H9 (cell line): ENCODE results near the gene PODXL2. TPM values are rescaled to one million over a fixed set of nuclear protein-coding genes. Genes with fewer than 3 reads are reported as not detected.

Source experiments
- DNase-seq: peaks from one replicate; pipeline ENCODE4 v3.0.0-alpha.2; 2017
- H2AFZ ChIP-seq: one replicate; pipeline ENCODE4 v1.6.1; 2013; ENCODE audit warnings: mild to moderate bottlenecking, low read length, control low read depth, moderate library complexity
- H2AK5ac ChIP-seq: 2 replicates; pipeline ENCODE4 v1.6.1; 2013; ENCODE audit warnings: low read length, control low read depth, mixed read lengths; ENCODE audit not compliant: insufficient read length
- H2BK120ac ChIP-seq: one replicate; pipeline ENCODE4 v1.6.1; 2013; ENCODE audit warnings: low read depth, mild to moderate bottlenecking, low read length, control low read depth, inconsistent platforms; ENCODE audit not compliant: poor library complexity, severe bottlenecking
- H2BK12ac ChIP-seq: 2 replicates; pipeline ENCODE4 v1.6.1; 2013; ENCODE audit warnings: low read length, control low read depth, mixed read lengths, low read depth; ENCODE audit not compliant: insufficient read length
- H2BK15ac ChIP-seq: 2 replicates; pipeline ENCODE4 v1.6.1; 2013; ENCODE audit warnings: low read depth, low read length, control low read depth
- H2BK20ac ChIP-seq: one replicate; pipeline ENCODE4 v1.6.1; 2013; ENCODE audit warnings: low read depth, mild to moderate bottlenecking, low read length, control low read depth, inconsistent platforms; ENCODE audit not compliant: poor library complexity, severe bottlenecking
- H2BK5ac ChIP-seq: 2 replicates; pipeline ENCODE4 v1.6.1; 2013; ENCODE audit warnings: low read length, control low read depth, mixed read lengths; ENCODE audit not compliant: insufficient read length
- H3K14ac ChIP-seq: 2 replicates; pipeline ENCODE4 v1.6.1; 2013; ENCODE audit warnings: low read length, control low read depth; ENCODE audit not compliant: insufficient read depth
- H3K18ac ChIP-seq: 2 replicates; pipeline ENCODE4 v1.6.1; 2013; ENCODE audit warnings: low read depth, mild to moderate bottlenecking, mixed read lengths, low read length, control low read depth; ENCODE audit not compliant: insufficient read length
- H3K23ac ChIP-seq: 2 replicates; pipeline ENCODE4 v1.6.1; 2013; ENCODE audit warnings: low read length, control low read depth, mixed read lengths, low read depth; ENCODE audit not compliant: insufficient read length
- H3K23me2 ChIP-seq: 2 replicates; pipeline ENCODE4 v1.6.1; 2013; ENCODE audit warnings: low read depth, mild to moderate bottlenecking, mixed read lengths, low read length, control low read depth; ENCODE audit not compliant: insufficient read length, poor library complexity, severe bottlenecking
- H3K27ac ChIP-seq: 2 replicates; pipeline ENCODE4 v1.5.1; 2013; ENCODE audit warnings: low read length, control low read depth, mixed read lengths, low read depth; ENCODE audit not compliant: insufficient read length
- H3K27me3 ChIP-seq: 2 replicates; pipeline ENCODE4 v1.6.1; 2013; ENCODE audit warnings: low read length, control low read depth, inconsistent platforms; ENCODE audit not compliant: insufficient read depth
- H3K4ac ChIP-seq: 2 replicates; pipeline ENCODE4 v1.6.1; 2013; ENCODE audit warnings: low read depth, mild to moderate bottlenecking, control low read depth, inconsistent platforms, low read length, moderate library complexity
- H3K4me1 ChIP-seq: 2 replicates; pipeline ENCODE4 v1.6.1; 2013; ENCODE audit warnings: low read length, control low read depth, inconsistent platforms; ENCODE audit not compliant: insufficient read depth
- H3K4me2 ChIP-seq: 2 replicates; pipeline ENCODE4 v1.6.1; 2013; ENCODE audit warnings: low read length, control low read depth, mixed read lengths; ENCODE audit not compliant: insufficient read length, insufficient read depth
- H3K56ac ChIP-seq: 2 replicates; pipeline ENCODE4 v1.6.1; 2013; ENCODE audit warnings: low read depth, mild to moderate bottlenecking, mixed read lengths, low read length, control low read depth; ENCODE audit not compliant: insufficient read length
- H3K79me1 ChIP-seq: 2 replicates; pipeline ENCODE4 v1.6.1; 2013; ENCODE audit warnings: low read depth, mild to moderate bottlenecking, moderate library complexity, low read length, control low read depth, inconsistent platforms; ENCODE audit not compliant: insufficient read depth, poor library complexity, severe bottlenecking
- H3K79me2 ChIP-seq: 2 replicates; pipeline ENCODE4 v1.6.1; 2013; ENCODE audit warnings: low read length, control low read depth, inconsistent platforms; ENCODE audit not compliant: insufficient read depth
- H3K9ac ChIP-seq: 2 replicates; pipeline ENCODE4 v1.6.1; 2013; ENCODE audit warnings: low read length, control low read depth, mixed read lengths; ENCODE audit not compliant: insufficient read length; ENCODE audit errors: extremely low read depth
- H3K9me3 ChIP-seq: one replicate; pipeline ENCODE4 v1.6.1; 2013; ENCODE audit warnings: low read depth, low read length, inconsistent platforms; ENCODE audit not compliant: control insufficient read depth
- H3T11ph ChIP-seq: one replicate; pipeline ENCODE4 v1.6.1; 2013; ENCODE audit warnings: mild to moderate bottlenecking, low read length, control low read depth, inconsistent platforms
- H4K20me1 ChIP-seq: one replicate; pipeline ENCODE4 v1.6.1; 2013; ENCODE audit not compliant: control insufficient read depth, insufficient read length, insufficient read depth
- H4K5ac ChIP-seq: 2 replicates; pipeline ENCODE4 v1.6.1; 2013; ENCODE audit warnings: low read depth, mild to moderate bottlenecking, mixed read lengths, low read length, control low read depth; ENCODE audit not compliant: insufficient read length
- H4K8ac ChIP-seq: replicated peaks from 2 replicates; pipeline ENCODE4 v1.6.1; 2013; ENCODE audit warnings: low read length, control low read depth, mixed read lengths, low read depth; ENCODE audit not compliant: insufficient read length
- H4K91ac ChIP-seq: 2 replicates; pipeline ENCODE4 v1.6.1; 2013; ENCODE audit warnings: low read depth, mild to moderate bottlenecking, moderate library complexity, mixed read lengths, low read length, control low read depth; ENCODE audit not compliant: insufficient read length
- H3K27ac Mint-ChIP-seq, 3 experiments: 2 replicates in 2 of 3; 3 replicates in 1 of 3; pipeline ENCODE4 v1.8.0; 2020 to 2021; ENCODE audit warnings: mixed read lengths in 3 of 3, mild to moderate bottlenecking in 1 of 3, moderate library complexity in 1 of 3
- H3K27me3 Mint-ChIP-seq: 2 replicates; pipeline ENCODE4 v1.8.0; 2021; ENCODE audit warnings: low read depth, mild to moderate bottlenecking, moderate library complexity, mixed read lengths
- H3K36me3 Mint-ChIP-seq, 3 experiments: 2 replicates in 2 of 3; 3 replicates in 1 of 3; pipeline ENCODE4 v1.8.0; 2020 to 2021; ENCODE audit warnings: low read depth in 3 of 3, mixed read lengths in 3 of 3; ENCODE audit not compliant: insufficient read depth in 1 of 3
- H3K4me1 Mint-ChIP-seq, 2 experiments: 2 replicates each; pipeline ENCODE4 v1.8.0; 2020; ENCODE audit warnings: mixed read lengths in 2 of 2
- H3K4me3 Mint-ChIP-seq, 2 experiments: 2 replicates in 1 of 2; 3 replicates in 1 of 2; pipeline ENCODE4 v1.8.0; 2020 to 2021; ENCODE audit warnings: mild to moderate bottlenecking in 2 of 2, mixed read lengths in 2 of 2, moderate library complexity in 1 of 2
- H3K9me3 Mint-ChIP-seq, 2 experiments: 2 replicates in 1 of 2; 3 replicates in 1 of 2; pipeline ENCODE4 v1.8.0; 2020; ENCODE audit warnings: mild to moderate bottlenecking in 2 of 2, mixed read lengths in 2 of 2, moderate library complexity in 1 of 2
- WGBS: extraction: QIAGEN DNeasy Blood & Tissue Kit; methylation state at CpG from one replicate; pipeline ENCODE4 v1.1.7; 2013; ENCODE audit warnings: missing lambda C conversion rate, low lambda C conversion rate, mixed read lengths; ENCODE audit not compliant: insufficient read length; ENCODE audit errors: extremely low coverage; 5-methylcytosine and 5-hydroxymethylcytosine counted together
- total RNA-seq: library from RNA; stranded (reverse); gene quantifications from 2 replicates; pipeline ENCODE4 v1.2.1, GENCODE V29; 2021
- TF ChIP-seq, protein P1 (sequence below): fragments of 200-600 bp; sonication (generic); conservative IDR thresholded peaks from 3 replicates; pipeline ENCODE4 v1.8.0; 2021; ENCODE audit warnings: antibody characterized with exemption, mild to moderate bottlenecking

PODXL2 gene
- total RNA-seq, 1 experiment from 2014 or later = 24.6 TPM

- no peaks in the 10 kb centered on the region; the same call in 1 of the 2 replicates for H3K4me1 ChIP-seq
- no peaks in the 10 kb centered on the region for H3K23me2 ChIP-seq
- H3K4me1 Mint-ChIP-seq = peaks cover 6 to 8% of the 10 kb centered on the region in 2 experiments
- H2BK5ac ChIP-seq = no peak overlapping the region
- no peak overlapping the region for H2BK20ac ChIP-seq
- no peak overlapping the region for H3K4ac ChIP-seq
- H4K91ac ChIP-seq = no peak overlapping the region
- no peak overlapping the region for H3K4me3 Mint-ChIP-seq
- H2BK120ac ChIP-seq = no peak overlapping the region
- H3K36me3 Mint-ChIP-seq = no peaks in the 10 kb centered on the region; a peak in 1 of 7 replicates
- H4K5ac ChIP-seq = no peak overlapping the region
- no peaks in the 10 kb centered on the region for H3K9me3 Mint-ChIP-seq
- no peaks in the 10 kb centered on the region for H3K79me1 ChIP-seq
- no peak overlapping the region for H4K8ac ChIP-seq
- WGBS = no CpG with 5 or more reads among the region's 21 CpGs
- TF ChIP-seq, protein P1, sequence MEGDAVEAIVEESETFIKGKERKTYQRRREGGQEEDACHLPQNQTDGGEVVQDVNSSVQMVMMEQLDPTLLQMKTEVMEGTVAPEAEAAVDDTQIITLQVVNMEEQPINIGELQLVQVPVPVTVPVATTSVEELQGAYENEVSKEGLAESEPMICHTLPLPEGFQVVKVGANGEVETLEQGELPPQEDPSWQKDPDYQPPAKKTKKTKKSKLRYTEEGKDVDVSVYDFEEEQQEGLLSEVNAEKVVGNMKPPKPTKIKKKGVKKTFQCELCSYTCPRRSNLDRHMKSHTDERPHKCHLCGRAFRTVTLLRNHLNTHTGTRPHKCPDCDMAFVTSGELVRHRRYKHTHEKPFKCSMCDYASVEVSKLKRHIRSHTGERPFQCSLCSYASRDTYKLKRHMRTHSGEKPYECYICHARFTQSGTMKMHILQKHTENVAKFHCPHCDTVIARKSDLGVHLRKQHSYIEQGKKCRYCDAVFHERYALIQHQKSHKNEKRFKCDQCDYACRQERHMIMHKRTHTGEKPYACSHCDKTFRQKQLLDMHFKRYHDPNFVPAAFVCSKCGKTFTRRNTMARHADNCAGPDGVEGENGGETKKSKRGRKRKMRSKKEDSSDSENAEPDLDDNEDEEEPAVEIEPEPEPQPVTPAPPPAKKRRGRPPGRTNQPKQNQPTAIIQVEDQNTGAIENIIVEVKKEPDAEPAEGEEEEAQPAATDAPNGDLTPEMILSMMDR = peak; percentile 70
- H2AFZ ChIP-seq = no peak overlapping the region
- no peak overlapping the region for H3K27ac ChIP-seq
- peak; percentile 63 for DNase-seq
- H3K4me2 ChIP-seq = no peak overlapping the region
- H3K79me2 ChIP-seq = no peaks in the 10 kb centered on the region
- H3K56ac ChIP-seq = no peak overlapping the region
- H2AK5ac ChIP-seq = no peak overlapping the region
- H2BK15ac ChIP-seq = no peak overlapping the region
- H3K9ac ChIP-seq = no peak overlapping the region
- H3K18ac ChIP-seq = no peak overlapping the region
- no peak overlapping the region for H3K14ac ChIP-seq
- H2BK12ac ChIP-seq = no peak overlapping the region
- H3K9me3 ChIP-seq = no peaks in the 10 kb centered on the region
- no peaks in the 10 kb centered on the region; the same call in 1 of the 2 replicates for H3K27me3 Mint-ChIP-seq
- no peak overlapping the region for H3T11ph ChIP-seq
- no peaks in the 10 kb centered on the region for H3K27me3 ChIP-seq
- no peak overlapping the region for H3K23ac ChIP-seq
- no peaks in the 10 kb centered on the region for H4K20me1 ChIP-seq
- peak overlapping the region in 1 of 3 experiments; percentile 81; a peak in 2 of 7 replicates for H3K27ac Mint-ChIP-seq
Observed at GRCh38 chr3:127679534-127680145, 50.7 kb downstream of the PODXL2 start.
